HG02623 (cell line): ENCODE data around the gene JAZF1.

Experiments used
- ATAC-seq: cut with Tn5 transposase; IDR thresholded peaks from one replicate; pipeline ENCODE4 v1.9.1; 2021; ENCODE audit warnings: moderate library complexity; ENCODE audit not compliant: unreplicated experiment

The JAZF1 gene

GRCh38 chr7:28052933-28053332 is 127.7 kb downstream of the JAZF1 start:
- ATAC-seq, result no peak

- no peak for ATAC-seq
Measured at GRCh38 chr7:28048694-28049093, 131.9 kb downstream of the JAZF1 start.

GRCh38 chr7:28046035-28046434 is 134.6 kb downstream of the JAZF1 start:
- ATAC-seq, result no peak

GRCh38 chr7:28045592-28045991 is 135.0 kb downstream of the JAZF1 start:
- no peak for ATAC-seq

- no peak for ATAC-seq
Measured at GRCh38 chr7:28044825-28045224, 135.8 kb downstream of the JAZF1 start.

GRCh38 chr7:28042721-28043120 is 137.9 kb downstream of the JAZF1 start:
- no peak for ATAC-seq

- no peak for ATAC-seq
Measured at GRCh38 chr7:28041508-28042314, 138.9 kb downstream of the JAZF1 start.

- ATAC-seq, result no peak
Measured at GRCh38 chr7:28038175-28038797, 142.3 kb downstream of the JAZF1 start.

GRCh38 chr7:28037220-28038010 is 143.2 kb downstream of the JAZF1 start:
- peak; percentile 82 for ATAC-seq

- ATAC-seq, result no peak
Measured at GRCh38 chr7:28036696-28037095, 143.9 kb downstream of the JAZF1 start.

GRCh38 chr7:28033386-28033785 is 147.2 kb downstream of the JAZF1 start:
- ATAC-seq, result no peak

GRCh38 chr7:28032738-28033380 is 147.7 kb downstream of the JAZF1 start:
- no peak for ATAC-seq

GRCh38 chr7:28029051-28029450 is 151.5 kb downstream of the JAZF1 start:
- no peak for ATAC-seq

- ATAC-seq, result no peak
Measured at GRCh38 chr7:28028471-28028870, 152.1 kb downstream of the JAZF1 start.

GRCh38 chr7:28026237-28026636 is 154.4 kb downstream of the JAZF1 start:
- ATAC-seq, result no peak

GRCh38 chr7:28024786-28025334 is 155.7 kb downstream of the JAZF1 start:
- no peak for ATAC-seq

GRCh38 chr7:28020302-28020940 is 160.2 kb downstream of the JAZF1 start:
- peak; percentile 82 for ATAC-seq

- no peak for ATAC-seq
Measured at GRCh38 chr7:28018856-28019465, 161.6 kb downstream of the JAZF1 start.

GRCh38 chr7:28018446-28018845 is 162.1 kb downstream of the JAZF1 start:
- ATAC-seq, result no peak

- no peak for ATAC-seq
Measured at GRCh38 chr7:28018020-28018419, 162.6 kb downstream of the JAZF1 start.
